ENCODE measurements around the gene SLC25A25. TPM values are rescaled to one million over a fixed set of nuclear protein-coding genes. Genes with fewer than 3 reads are reported as not detected.

SLC25A25 gene
- total RNA-seq, 1 experiment from 2014 or later = 10.7 TPM

DNA sequence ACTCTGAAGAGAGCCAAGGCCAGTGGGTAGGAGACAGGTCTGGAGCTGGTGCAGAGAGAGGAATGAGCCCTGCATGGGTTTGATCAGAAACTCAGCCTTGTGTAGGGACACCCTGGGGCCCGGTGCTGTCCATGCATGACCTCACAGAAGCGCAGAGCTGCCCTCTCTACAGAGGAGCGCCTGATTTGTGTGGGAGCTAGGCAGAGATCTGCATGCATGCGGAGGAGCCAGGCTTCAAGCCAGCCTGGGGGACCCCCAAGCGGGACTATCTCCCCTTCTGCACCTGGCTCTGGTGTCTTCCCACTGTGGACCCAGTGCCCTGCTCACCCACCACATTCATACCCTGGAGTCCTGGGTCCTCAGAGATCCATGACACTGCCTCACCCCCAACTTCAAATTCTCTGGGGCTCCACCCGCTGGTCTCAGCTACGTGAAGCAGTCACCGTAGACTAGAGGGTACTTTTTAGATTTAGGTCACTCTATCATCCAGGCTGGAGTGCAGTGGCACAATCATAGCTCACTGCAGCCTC, 78.6 kb downstream of the SLC25A25 start:
- BruUV-seq (replicated peaks) = no TSS peak
- ChIA-PET CTCF (no interaction called here), POLR2A (no interaction called here)
- intact Hi-C loops (cut with micrococcal nuclease; ENCODE audit: unreplicated experiment) = no loop called here
- no peak overlapping the region for H3K27ac ChIP-seq (ENCODE audit: low read length)
- DNase-seq (ENCODE audit: low read depth, low spot score) (no peak), ATAC-seq (no peak)
- H3K36me3 ChIP-seq (ENCODE audit: control insufficient read depth, insufficient read depth, low read length) = no peaks in the 10 kb centered on the region
- H3K4me3 ChIP-seq (ENCODE audit: low read depth in 2 of 2, low read length in 2 of 2) = no peak overlapping the region
- in situ Hi-C loops (cut with HindIII; ENCODE audit: low pct_unique_long_range_greater_than_20kb, low sequenced_read_pairs) = no loop called here
- H3K27me3 ChIP-seq (ENCODE audit: control insufficient read depth, insufficient read depth, low read length) = no peaks in the 10 kb centered on the region
- TF ChIP-seq, protein P1, sequence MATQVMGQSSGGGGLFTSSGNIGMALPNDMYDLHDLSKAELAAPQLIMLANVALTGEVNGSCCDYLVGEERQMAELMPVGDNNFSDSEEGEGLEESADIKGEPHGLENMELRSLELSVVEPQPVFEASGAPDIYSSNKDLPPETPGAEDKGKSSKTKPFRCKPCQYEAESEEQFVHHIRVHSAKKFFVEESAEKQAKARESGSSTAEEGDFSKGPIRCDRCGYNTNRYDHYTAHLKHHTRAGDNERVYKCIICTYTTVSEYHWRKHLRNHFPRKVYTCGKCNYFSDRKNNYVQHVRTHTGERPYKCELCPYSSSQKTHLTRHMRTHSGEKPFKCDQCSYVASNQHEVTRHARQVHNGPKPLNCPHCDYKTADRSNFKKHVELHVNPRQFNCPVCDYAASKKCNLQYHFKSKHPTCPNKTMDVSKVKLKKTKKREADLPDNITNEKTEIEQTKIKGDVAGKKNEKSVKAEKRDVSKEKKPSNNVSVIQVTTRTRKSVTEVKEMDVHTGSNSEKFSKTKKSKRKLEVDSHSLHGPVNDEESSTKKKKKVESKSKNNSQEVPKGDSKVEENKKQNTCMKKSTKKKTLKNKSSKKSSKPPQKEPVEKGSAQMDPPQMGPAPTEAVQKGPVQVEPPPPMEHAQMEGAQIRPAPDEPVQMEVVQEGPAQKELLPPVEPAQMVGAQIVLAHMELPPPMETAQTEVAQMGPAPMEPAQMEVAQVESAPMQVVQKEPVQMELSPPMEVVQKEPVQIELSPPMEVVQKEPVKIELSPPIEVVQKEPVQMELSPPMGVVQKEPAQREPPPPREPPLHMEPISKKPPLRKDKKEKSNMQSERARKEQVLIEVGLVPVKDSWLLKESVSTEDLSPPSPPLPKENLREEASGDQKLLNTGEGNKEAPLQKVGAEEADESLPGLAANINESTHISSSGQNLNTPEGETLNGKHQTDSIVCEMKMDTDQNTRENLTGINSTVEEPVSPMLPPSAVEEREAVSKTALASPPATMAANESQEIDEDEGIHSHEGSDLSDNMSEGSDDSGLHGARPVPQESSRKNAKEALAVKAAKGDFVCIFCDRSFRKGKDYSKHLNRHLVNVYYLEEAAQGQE (IDR thresholded peaks at IDR 0.05; ENCODE audit: insufficient read depth in 1 of 2, low read depth in 2 of 2, low read length in 1 of 2) = no peak
- TF ChIP-seq POLR2AphosphoS5 (IDR thresholded peaks at IDR 0.05; ENCODE audit: low read depth, low read length) (no peak), SIN3A (IDR thresholded peaks at IDR 0.05; ENCODE audit: borderline replicate concordance, insufficient read depth, low read depth, low read length) (no peak)
- no peaks in the 10 kb centered on the region for H3K9me3 ChIP-seq (ENCODE audit: control insufficient read depth, insufficient read depth, low read depth, low read length)
- peaks cover 5% of the 10 kb centered on the region for H3K4me1 ChIP-seq (ENCODE audit: control insufficient read depth, insufficient read depth, low read length)

DNA sequence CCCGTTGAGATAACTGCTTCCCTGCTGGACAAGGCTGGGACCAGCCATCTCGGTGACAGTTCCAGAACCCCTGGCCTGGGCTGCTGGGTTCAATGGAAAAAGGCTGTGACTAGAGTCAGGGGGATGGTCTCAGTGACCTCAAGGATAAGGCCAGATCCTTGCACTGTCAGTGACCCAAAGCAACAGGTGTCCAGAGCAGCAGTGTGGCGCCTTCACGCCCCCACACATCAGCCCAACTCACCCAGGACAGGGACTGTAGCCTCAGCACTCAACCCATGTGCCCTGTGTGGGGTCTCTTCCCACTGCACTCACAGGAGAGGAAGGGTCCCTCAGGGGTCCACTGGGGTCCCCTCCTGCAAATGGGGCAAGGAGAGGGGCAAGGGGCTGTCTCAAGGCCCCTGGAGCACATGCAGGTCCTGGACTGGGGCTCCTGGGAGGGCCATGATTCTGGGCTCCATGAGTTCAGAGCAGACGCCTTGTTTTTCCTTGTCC, 80.5 kb downstream of the SLC25A25 start:
- BruUV-seq (replicated peaks) = no TSS peak
- Histone ChIP-seq H3K36me3 (ENCODE audit: control insufficient read depth, insufficient read depth, low read length) (no peaks in the 10 kb centered on the region), H3K4me3 (ENCODE audit: low read depth in 2 of 2, low read length in 2 of 2) (no peak overlapping the region), H3K4me1 (ENCODE audit: control insufficient read depth, insufficient read depth, low read length) (peaks cover 5% of the 10 kb centered on the region), H3K27me3 (ENCODE audit: control insufficient read depth, insufficient read depth, low read length) (no peaks in the 10 kb centered on the region), H3K27ac (ENCODE audit: low read length) (no peak overlapping the region), H3K9me3 (ENCODE audit: control insufficient read depth, insufficient read depth, low read depth, low read length) (no peaks in the 10 kb centered on the region)
- ChIA-PET POLR2A (no interaction called here), CTCF (no interaction called here)
- in situ Hi-C loops (cut with HindIII; ENCODE audit: low pct_unique_long_range_greater_than_20kb, low sequenced_read_pairs) (no loop called here), intact Hi-C loops (cut with micrococcal nuclease; ENCODE audit: unreplicated experiment) (no loop called here)
- ATAC-seq (no peak), DNase-seq (ENCODE audit: low read depth, low spot score) (no peak)
- TF ChIP-seq SIN3A (IDR thresholded peaks at IDR 0.05; ENCODE audit: borderline replicate concordance, insufficient read depth, low read depth, low read length) = no peak
- TF ChIP-seq TCF7L2 (IDR thresholded peaks at IDR 0.05; ENCODE audit: low read depth, low read length) = no peak
- TF ChIP-seq, protein P1 (IDR thresholded peaks at IDR 0.05; ENCODE audit: insufficient read depth in 1 of 2, low read depth in 2 of 2, low read length in 1 of 2) = no peak
- TF ChIP-seq POLR2AphosphoS5 (IDR thresholded peaks at IDR 0.05; ENCODE audit: low read depth, low read length) = no peak
